KOPT-K1 (cell line): ENCODE measurements around the gene PIP5K1C.

Experiments used
- H3K27ac ChIP-seq: fragments of 200-600 bp; sonication (generic); 2 replicates; pipeline ENCODE4 v1.5.1; 2016; ENCODE audit warnings: antibody characterized with exemption, mild to moderate bottlenecking, low read depth, low read length; ENCODE audit not compliant: poor library complexity, severe bottlenecking
- H3K36me3 ChIP-seq: fragments of 200-600 bp; sonication (generic); 2 replicates; pipeline ENCODE4 v1.5.1; 2017; ENCODE audit warnings: antibody characterized with exemption, mild to moderate bottlenecking, low read length, moderate library complexity; ENCODE audit not compliant: insufficient read depth
- H3K9me3 ChIP-seq: fragments of 200-600 bp; sonication (generic); 2 replicates; pipeline ENCODE4 v1.5.1; 2017; ENCODE audit warnings: antibody characterized with exemption, low read length, mild to moderate bottlenecking; ENCODE audit not compliant: insufficient read depth, poor library complexity, severe bottlenecking

The PIP5K1C gene

GRCh38 chr19:3679138-3679537, 21.1 kb downstream of the PIP5K1C start:
- H3K36me3 ChIP-seq: 0 out of 2 replicates have a peak, but pooled peaks cover under 1% of the 10 kb centered on the region
- peaks cover under 1% of the 10 kb centered on the region for H3K9me3 ChIP-seq

GRCh38 chr19:3678188-3678587, 22.1 kb downstream of the PIP5K1C start:
- no peak overlapping the region for H3K27ac ChIP-seq
- H3K36me3 ChIP-seq: no peaks in the 10 kb centered on the region
- no peaks in the 10 kb centered on the region for H3K9me3 ChIP-seq

More at GRCh38 chr19:3679138-3679537, 21.1 kb downstream of the PIP5K1C start:
- H3K27ac ChIP-seq: no peak overlapping the region

DNA sequence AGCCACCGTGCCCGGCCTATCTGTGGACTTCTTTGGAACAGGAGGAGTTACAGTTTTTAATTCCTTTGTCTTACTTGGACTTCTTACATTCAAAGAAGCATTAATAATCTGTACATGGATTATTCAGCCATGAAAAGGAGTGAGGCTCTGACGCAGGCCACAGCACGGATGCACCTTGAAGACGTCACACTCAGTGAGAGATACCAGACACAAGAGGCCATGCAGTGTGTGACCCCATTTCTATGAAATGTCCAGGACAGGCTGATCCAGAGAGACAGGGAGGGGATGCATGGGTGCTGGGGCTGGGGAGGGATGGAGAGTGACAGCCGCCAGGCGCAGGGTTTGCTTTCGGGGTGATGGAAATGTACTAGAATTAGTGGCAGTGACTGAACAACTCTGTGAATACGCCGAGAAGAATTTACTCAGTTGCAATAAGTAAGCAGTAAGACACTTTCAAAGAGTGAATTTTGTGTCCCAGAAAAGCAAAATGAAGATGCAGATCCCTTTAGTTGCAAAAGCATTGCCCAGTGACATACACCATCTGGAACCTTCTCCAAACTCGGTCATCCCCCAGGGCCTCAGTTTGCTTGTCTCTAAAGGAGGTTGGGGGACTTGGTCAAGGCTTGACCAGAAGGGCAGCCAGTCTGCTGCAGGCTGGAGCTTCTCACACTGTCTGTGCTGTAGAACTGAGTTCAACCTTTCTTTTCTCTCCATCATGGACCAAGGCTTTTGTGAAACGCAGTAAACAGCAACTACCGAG, 25.3 kb downstream of the PIP5K1C start:
- H3K36me3 ChIP-seq: no peaks in the 10 kb centered on the region

GRCh38 chr19:3673506-3674439, 26.5 kb downstream of the PIP5K1C start:
- Histone ChIP-seq H3K9me3 (no peaks in the 10 kb centered on the region), H3K27ac (no peak overlapping the region)

More for the DNA sequence above, 25.3 kb downstream of the PIP5K1C start:
- Histone ChIP-seq H3K27ac (no peak overlapping the region), H3K9me3 (no peaks in the 10 kb centered on the region)

GRCh38 chr19:3672993-3673392, 27.3 kb downstream of the PIP5K1C start:
- Histone ChIP-seq H3K27ac (no peak overlapping the region), H3K36me3 (no peaks in the 10 kb centered on the region), H3K9me3 (no peaks in the 10 kb centered on the region)

More at GRCh38 chr19:3673506-3674439, 26.5 kb downstream of the PIP5K1C start:
- H3K36me3 ChIP-seq: no peaks in the 10 kb centered on the region

GRCh38 chr19:3672575-3672948, 27.7 kb downstream of the PIP5K1C start:
- no peak overlapping the region for H3K27ac ChIP-seq
- H3K9me3 ChIP-seq: no peaks in the 10 kb centered on the region
- H3K36me3 ChIP-seq: no peaks in the 10 kb centered on the region

GRCh38 chr19:3671680-3672574, 28.3 kb downstream of the PIP5K1C start:
- H3K36me3 ChIP-seq: no peaks in the 10 kb centered on the region
- H3K27ac ChIP-seq: no peak overlapping the region
- H3K9me3 ChIP-seq: no peaks in the 10 kb centered on the region

DNA sequence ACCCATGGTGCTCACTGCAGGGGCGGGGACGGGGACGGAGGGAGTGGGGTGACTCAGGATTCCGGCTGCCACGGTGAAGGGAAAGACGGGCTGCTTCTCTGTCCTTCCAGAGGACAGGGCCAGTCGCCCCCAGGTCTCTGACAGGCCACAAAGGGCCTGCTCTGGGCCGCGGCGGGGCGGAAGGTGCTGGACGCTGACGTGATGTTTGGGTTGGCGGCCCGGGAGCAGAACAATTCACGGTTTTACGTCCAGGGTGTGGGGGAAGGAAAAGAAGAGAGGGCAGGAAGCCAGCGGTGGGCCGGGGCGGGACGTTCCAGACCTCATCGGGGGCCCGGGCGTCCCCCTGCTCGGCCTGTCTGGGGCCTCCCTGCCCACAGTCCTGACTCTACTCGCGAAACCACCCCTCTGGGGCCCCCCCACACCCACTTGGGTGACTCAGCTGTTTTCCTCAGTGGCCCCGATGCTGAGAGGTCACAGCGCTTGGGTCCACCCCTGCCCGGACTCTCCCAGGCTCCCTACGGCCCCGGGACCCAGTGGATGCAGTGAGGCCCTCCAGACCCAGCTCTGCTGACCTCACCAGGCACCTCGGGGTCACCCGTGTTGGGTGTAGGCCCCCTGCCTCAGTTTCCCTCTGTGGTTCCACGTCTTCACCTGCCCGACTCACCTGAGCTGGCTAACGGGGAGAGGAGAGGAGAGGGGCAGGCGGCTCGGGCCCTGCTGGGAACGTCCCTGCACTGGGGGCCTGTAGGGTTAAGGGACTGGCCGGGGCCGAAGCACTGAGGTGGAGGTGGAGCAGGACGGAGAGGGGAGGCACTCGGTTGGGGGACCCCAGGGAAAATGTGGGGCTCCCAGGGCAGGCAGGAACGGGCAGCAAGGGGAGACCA, 29.2 kb downstream of the PIP5K1C start:
- Histone ChIP-seq H3K36me3 (no peaks in the 10 kb centered on the region), H3K9me3 (no peaks in the 10 kb centered on the region), H3K27ac (no peak overlapping the region)

- no peak overlapping the region for H3K27ac ChIP-seq
- H3K9me3 ChIP-seq: no peaks in the 10 kb centered on the region
- H3K36me3 ChIP-seq: no peaks in the 10 kb centered on the region
Observed at GRCh38 chr19:3669947-3670795, 30.1 kb downstream of the PIP5K1C start.

- no peaks in the 10 kb centered on the region for H3K9me3 ChIP-seq
- H3K27ac ChIP-seq: no peak overlapping the region
- no peaks in the 10 kb centered on the region for H3K36me3 ChIP-seq
Observed at GRCh38 chr19:3669082-3669946, 31.0 kb downstream of the PIP5K1C start.

DNA sequence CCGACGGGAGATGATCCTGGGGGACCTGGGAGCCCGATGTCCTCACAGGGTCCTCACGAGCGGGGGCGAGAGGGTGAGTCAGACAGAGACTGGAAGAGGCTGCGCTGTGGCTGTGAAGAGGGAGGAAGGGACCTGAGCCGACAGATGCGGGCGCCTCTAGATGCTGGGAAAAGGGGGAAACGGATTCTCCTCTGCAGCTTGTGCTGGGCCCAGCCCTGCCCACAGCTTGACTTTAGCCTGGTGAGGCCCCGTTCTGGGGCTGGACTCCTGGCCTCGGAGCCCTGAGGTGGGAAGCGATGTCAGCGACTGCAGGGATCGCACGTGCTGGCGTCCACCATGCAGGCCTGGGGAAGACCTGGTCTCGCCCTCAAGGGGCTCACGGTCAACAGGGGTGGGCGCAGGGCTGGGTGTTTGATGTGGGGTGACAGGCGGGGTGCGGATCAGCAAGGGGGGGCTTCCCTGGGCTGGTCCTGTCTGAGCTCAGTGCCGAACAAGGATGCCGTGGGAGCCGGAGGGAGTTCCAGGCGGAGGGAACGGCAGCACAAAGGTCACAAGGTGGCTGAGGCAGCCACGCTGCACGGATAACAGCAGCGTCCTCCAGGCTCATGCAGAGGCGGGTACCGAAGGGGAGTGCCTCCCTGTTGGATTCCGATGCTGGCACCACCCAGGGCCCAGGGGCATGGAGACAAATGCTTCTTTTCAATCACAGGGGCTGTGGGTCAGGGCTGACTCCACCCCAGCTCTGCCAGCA, 31.8 kb downstream of the PIP5K1C start:
- no peaks in the 10 kb centered on the region for H3K9me3 ChIP-seq
- peaks cover 4% of the 10 kb centered on the region; the same call in 1 of the 2 replicates for H3K36me3 ChIP-seq
- H3K27ac ChIP-seq: no peak overlapping the region

- Histone ChIP-seq H3K36me3 (peaks cover 4% of the 10 kb centered on the region; the same call in 1 of the 2 replicates), H3K9me3 (no peaks in the 10 kb centered on the region), H3K27ac (no peak overlapping the region)
Observed at GRCh38 chr19:3667766-3668165, 32.5 kb downstream of the PIP5K1C start.
